Activated naive CD4-positive, alpha-beta T cell treated with anti-CD3 and anti-CD28 coated beads, Interleukin-2, amount 10 ng/mL, durations not matched to agents 7 days and 5 days (primary cell): Measurements from ENCODE around the gene PCLO.
"Not testable (repeated sequence)": the region's sequence is repeated elsewhere in the genome, so short reads cannot be mapped to it uniquely, and the experiment has no call there.

Source experiments
- CTCF ChIA-PET: fragments of 350-600 bp; sonication (Branson Sonifier 250); formaldehyde crosslinking; loops from one replicate; lab custom pipeline; 2021; ENCODE audit warnings: antibody characterized with exemption; lab: Charles Lee
- DNase-seq: peaks from one replicate; pipeline ENCODE4 v3.0.0-alpha.2; 2020
- H3K27ac Mint-ChIP-seq: one replicate; pipeline ENCODE4 v1.8.0; 2021; ENCODE audit warnings: mild to moderate bottlenecking, moderate library complexity, mixed read lengths
- H3K27me3 Mint-ChIP-seq: one replicate; pipeline ENCODE4 v1.8.0; 2021; ENCODE audit warnings: mild to moderate bottlenecking, mixed read lengths
- H3K36me3 Mint-ChIP-seq: one replicate; pipeline ENCODE4 v1.8.0; 2021; ENCODE audit warnings: mixed read lengths
- H3K4me1 Mint-ChIP-seq: one replicate; pipeline ENCODE4 v1.8.0; 2021; ENCODE audit warnings: mixed read lengths
- H3K4me3 Mint-ChIP-seq: one replicate; pipeline ENCODE4 v1.8.0; 2021; ENCODE audit warnings: mild to moderate bottlenecking, moderate library complexity, mixed read lengths
- H3K9me3 Mint-ChIP-seq: one replicate; pipeline ENCODE4 v1.8.0; 2021; ENCODE audit warnings: mixed read lengths

PCLO gene

GRCh38 chr7:82713506-82713905 is 449.2 kb downstream of the PCLO start:
- no peak for DNase-seq
- H3K9me3 Mint-ChIP-seq, result no peaks in the 10 kb centered on the region
- H3K27me3 Mint-ChIP-seq, result no peaks in the 10 kb centered on the region
- H3K36me3 Mint-ChIP-seq, result no peaks in the 10 kb centered on the region
- H3K27ac Mint-ChIP-seq, result no peak overlapping the region
- no peak overlapping the region for H3K4me3 Mint-ChIP-seq
- H3K4me1 Mint-ChIP-seq, result no peaks in the 10 kb centered on the region
- CTCF ChIA-PET, result no interaction called here

DNA sequence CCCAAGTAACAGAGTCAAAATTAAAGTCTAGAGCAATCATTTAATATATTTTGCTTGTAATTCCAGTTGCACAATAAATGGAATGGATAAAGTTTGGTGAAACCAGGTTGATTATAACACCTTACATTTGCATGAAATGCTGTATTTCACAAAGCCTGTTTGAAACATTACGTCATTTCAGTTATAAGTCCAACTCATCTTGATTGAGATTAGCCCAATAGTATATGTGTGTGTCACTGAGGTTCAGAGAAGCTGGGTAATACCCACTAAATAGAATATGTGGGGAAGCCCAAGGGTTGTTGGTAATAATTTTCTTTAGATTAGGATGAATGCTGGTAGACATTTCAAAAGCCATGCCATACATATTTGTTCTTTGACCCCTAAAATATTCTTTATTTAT is 456.3 kb downstream of the PCLO start:
- CTCF ChIA-PET, H3K4me3 Mint-ChIP-seq, H3K27me3 Mint-ChIP-seq, H3K27ac Mint-ChIP-seq, H3K4me1 Mint-ChIP-seq, DNase-seq, H3K36me3 Mint-ChIP-seq, H3K9me3 Mint-ChIP-seq: not testable (repeated sequence)

DNA sequence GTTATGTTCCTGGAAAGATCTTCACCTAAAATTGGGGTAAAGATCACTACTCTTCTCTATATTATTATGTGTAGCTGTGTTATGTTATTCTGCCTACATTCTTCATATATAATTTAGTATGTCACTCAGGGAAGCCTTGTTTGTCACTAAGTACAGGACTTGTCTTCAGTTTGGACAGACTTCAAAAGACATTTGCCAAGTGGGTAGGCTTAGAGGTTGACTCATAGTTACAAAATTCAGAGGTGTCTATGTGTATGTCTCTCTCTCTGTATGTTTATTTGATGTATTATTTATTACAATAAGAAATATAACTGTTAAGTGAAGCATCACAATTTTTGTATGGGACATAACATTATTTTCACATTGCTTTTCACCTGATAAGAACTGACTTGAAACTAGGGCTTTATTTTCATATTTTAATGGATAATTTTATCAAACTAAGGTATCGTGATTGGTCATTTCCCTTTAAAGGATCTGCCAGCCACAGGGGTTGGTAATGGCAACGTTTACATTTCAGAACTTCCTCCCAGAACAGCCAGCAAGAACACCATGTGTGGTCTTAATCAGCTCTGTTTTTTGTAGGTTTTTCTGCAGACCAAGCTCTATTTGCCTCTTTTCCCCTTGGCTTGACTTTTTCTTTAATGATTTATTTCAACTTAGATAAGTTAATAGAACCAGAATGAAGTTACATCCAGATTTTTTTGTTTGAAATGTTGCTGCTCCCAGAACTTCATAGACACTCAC is 457.0 kb downstream of the PCLO start:
- no peaks in the 10 kb centered on the region for H3K36me3 Mint-ChIP-seq
- H3K27ac Mint-ChIP-seq, result no peak overlapping the region
- H3K27me3 Mint-ChIP-seq, result no peaks in the 10 kb centered on the region
- CTCF ChIA-PET, result no interaction called here
- H3K9me3 Mint-ChIP-seq, result no peaks in the 10 kb centered on the region
- H3K4me3 Mint-ChIP-seq, result no peak overlapping the region
- no peaks in the 10 kb centered on the region for H3K4me1 Mint-ChIP-seq
- DNase-seq, result no peak

GRCh38 chr7:82704121-82704520 is 458.6 kb downstream of the PCLO start:
- H3K4me3 Mint-ChIP-seq, result no peak overlapping the region
- no peaks in the 10 kb centered on the region for H3K36me3 Mint-ChIP-seq
- CTCF ChIA-PET, result no interaction called here
- DNase-seq, result no peak
- no peaks in the 10 kb centered on the region for H3K4me1 Mint-ChIP-seq
- no peak overlapping the region for H3K27ac Mint-ChIP-seq
- H3K9me3 Mint-ChIP-seq, result no peaks in the 10 kb centered on the region
- no peaks in the 10 kb centered on the region for H3K27me3 Mint-ChIP-seq
